IMR-90 (cell line): Measurements from ENCODE around the gene COMP. TPM values are rescaled to one million over a fixed set of nuclear protein-coding genes. Genes with fewer than 3 reads are reported as not detected.
A peak's percentile ranks its signal among the peaks of the same experiment; 100 is the strongest.

Experiments used
- ATAC-seq: fragments of 200-7000 bp; cut with Tn5 transposase; 2 replicates; pipeline ENCODE4 v1.9.1; 2020; ENCODE audit warnings: low read depth, mild to moderate bottlenecking, moderate library complexity
- BruUV-seq: library from RNA; stranded (reverse); fragments of 400-500 nt; replicated peaks from 2 replicates; lab custom pipeline; 2021; lab: Mats Ljungman, UMichigan
- CTCF ChIA-PET: fragments of 300-600 bp; formaldehyde crosslinking; extraction: SDS; loops from one replicate; lab custom pipeline; 2021; ENCODE audit warnings: antibody characterized with exemption; lab: Yijun Ruan, JAX
- POLR2A ChIA-PET: fragments of 300-600 bp; sonication (Branson Sonifier 250); formaldehyde crosslinking; loops from one replicate; lab custom pipeline; 2022; ENCODE audit warnings: antibody characterized with exemption; ENCODE audit not compliant: unreplicated experiment; lab: Charles Lee
- DNase-seq: peaks from one replicate; pipeline ENCODE4 v3.0.0; 2013
- H2AFZ ChIP-seq: replicated peaks from 2 replicates; pipeline ENCODE3; 2013; ENCODE audit warnings: low read length, mild to moderate bottlenecking; ENCODE audit not compliant: poor library complexity
- H2AK5ac ChIP-seq: 2 replicates; pipeline ENCODE4 v1.6.1; 2013; ENCODE audit warnings: low read depth, low read length, inconsistent platforms
- H2AK9ac ChIP-seq: replicated peaks from 2 replicates; pipeline ENCODE3; 2013; ENCODE audit warnings: mild to moderate bottlenecking, low read depth, low read length, moderate library complexity; ENCODE audit not compliant: poor library complexity
- H2BK120ac ChIP-seq: 2 replicates; pipeline ENCODE4 v1.6.1; 2013; ENCODE audit warnings: low read depth, low read length, inconsistent platforms
- H2BK15ac ChIP-seq: 3 replicates; pipeline ENCODE4 v1.6.1; 2013; ENCODE audit warnings: low read depth, low read length, inconsistent platforms
- H2BK20ac ChIP-seq: 2 replicates; pipeline ENCODE4 v1.6.1; 2013; ENCODE audit warnings: low read depth, mild to moderate bottlenecking, inconsistent platforms, low read length, moderate library complexity
- H2BK5ac ChIP-seq: 2 replicates; pipeline ENCODE4 v1.6.1; 2013; ENCODE audit warnings: mild to moderate bottlenecking, low read depth, low read length, inconsistent platforms; ENCODE audit not compliant: poor library complexity, severe bottlenecking
- H3K14ac ChIP-seq: replicated peaks from 2 replicates; pipeline ENCODE4 v1.6.1; 2013; ENCODE audit warnings: low read depth, low read length, inconsistent platforms
- H3K18ac ChIP-seq: 2 replicates; pipeline ENCODE4 v1.6.1; 2013; ENCODE audit warnings: low read depth, low read length, control low read depth
- H3K23ac ChIP-seq: 2 replicates; pipeline ENCODE4 v1.6.1; 2013; ENCODE audit warnings: low read depth, low read length, inconsistent platforms
- H3K27ac ChIP-seq: 2 replicates; pipeline ENCODE4 v1.5.1; 2013; ENCODE audit warnings: mild to moderate bottlenecking, control low read depth, low read length; ENCODE audit not compliant: insufficient read depth
- H3K27me3 ChIP-seq: 2 replicates; pipeline ENCODE4 v1.6.1; 2013; ENCODE audit warnings: low read length; ENCODE audit not compliant: control insufficient read depth, insufficient read depth
- H3K36me3 ChIP-seq: 2 replicates; pipeline ENCODE4 v1.6.1; 2013; ENCODE audit warnings: low read length, mixed read lengths; ENCODE audit not compliant: control insufficient read depth, insufficient read depth
- H3K4ac ChIP-seq: 2 replicates; pipeline ENCODE4 v1.6.1; 2013; ENCODE audit warnings: low read depth, low read length, inconsistent platforms
- H3K4me1 ChIP-seq: 2 replicates; pipeline ENCODE4 v1.6.1; 2013; ENCODE audit warnings: low read length, mixed read lengths; ENCODE audit not compliant: control insufficient read depth, insufficient read depth
- H3K4me2 ChIP-seq: 2 replicates; pipeline ENCODE4 v1.6.1; 2013; ENCODE audit warnings: low read depth, mild to moderate bottlenecking, control low read depth, low read length, moderate library complexity
- H3K4me3 ChIP-seq: 2 replicates; pipeline ENCODE4 v1.5.1; 2013; ENCODE audit warnings: low read depth, mild to moderate bottlenecking, control low read depth, low read length, moderate library complexity; ENCODE audit not compliant: insufficient read depth
- H3K56ac ChIP-seq: 2 replicates; pipeline ENCODE4 v1.6.1; 2013; ENCODE audit warnings: low read length, inconsistent platforms; ENCODE audit not compliant: insufficient read depth; ENCODE audit errors: extremely low read depth
- H3K79me1 ChIP-seq, 2 experiments: 2 replicates each; pipeline ENCODE4 v1.6.1; 2013; ENCODE audit warnings: low read length in 2 of 2, inconsistent platforms in 1 of 2, low read depth in 1 of 2
- H3K9ac ChIP-seq: 2 replicates; pipeline ENCODE4 v1.6.1; 2013; ENCODE audit warnings: low read depth, low read length, control low read depth
- H3K9me1 ChIP-seq: 2 replicates; pipeline ENCODE4 v1.6.1; 2013; ENCODE audit warnings: low read length, inconsistent platforms; ENCODE audit not compliant: insufficient read depth
- H3K9me3 ChIP-seq: 2 replicates; pipeline ENCODE4 v1.6.1; 2013; ENCODE audit warnings: low read length; ENCODE audit not compliant: control insufficient read depth, insufficient read depth
- H4K20me1 ChIP-seq: 2 replicates; pipeline ENCODE4 v1.6.1; 2013; ENCODE audit warnings: low read length, inconsistent platforms; ENCODE audit not compliant: insufficient read depth
- H4K5ac ChIP-seq: 2 replicates; pipeline ENCODE4 v1.6.1; 2013; ENCODE audit warnings: mild to moderate bottlenecking, low read depth, low read length, control low read depth
- H4K8ac ChIP-seq, 2 experiments: 2 replicates each; pipeline ENCODE4 v1.6.1; 2013; ENCODE audit warnings: low read depth in 2 of 2, low read length in 2 of 2, control low read depth in 1 of 2, inconsistent platforms in 1 of 2
- H4K91ac ChIP-seq: 2 replicates; pipeline ENCODE4 v1.6.1; 2013; ENCODE audit warnings: low read depth, low read length, inconsistent platforms; ENCODE audit not compliant: insufficient read depth
- CEBPB ChIP-seq: IDR thresholded peaks from 2 replicates; pipeline ENCODE4 v1.6.1; 2012; ENCODE audit warnings: low read depth, low read length, improper control_type of control experiment
- CHD1 ChIP-seq: IDR thresholded peaks from 2 replicates; pipeline ENCODE4 v1.6.1; 2012; ENCODE audit warnings: low read depth, low read length, improper control_type of control experiment
- FOS ChIP-seq: fragments of 150-350 bp; IDR thresholded peaks from 2 replicates; pipeline ENCODE4 v1.6.1; 2016; ENCODE audit warnings: low read depth, low read length
- MAFK ChIP-seq: IDR thresholded peaks from 2 replicates; pipeline ENCODE4 v1.6.1; 2012; ENCODE audit warnings: low read depth, low read length, improper control_type of control experiment
- MAZ ChIP-seq: IDR thresholded peaks from 2 replicates; pipeline ENCODE4 v1.6.1; 2012; ENCODE audit warnings: low read depth, mild to moderate bottlenecking, low read length, improper control_type of control experiment, moderate library complexity, borderline replicate concordance
- MXI1 ChIP-seq: IDR thresholded peaks from 2 replicates; pipeline ENCODE4 v1.6.1; 2012; ENCODE audit warnings: low read depth, mild to moderate bottlenecking, low read length, moderate library complexity, borderline replicate concordance
- RAD21 ChIP-seq: IDR thresholded peaks from 2 replicates; pipeline ENCODE4 v1.6.1; 2012; ENCODE audit warnings: low read length, improper control_type of control experiment
- RCOR1 ChIP-seq: IDR thresholded peaks from 2 replicates; pipeline ENCODE4 v1.6.1; 2012; ENCODE audit warnings: mild to moderate bottlenecking, low read length, improper control_type of control experiment; ENCODE audit not compliant: insufficient replicate concordance
- WGBS, 2 experiments: methylation state at CpG; one replicate each; pipeline versions ENCODE4 v1.1.5 to v1.1.7; 2013; ENCODE audit warnings: missing lambda C conversion rate in 2 of 2; ENCODE audit not compliant: insufficient read length in 1 of 2; ENCODE audit errors: extremely low coverage in 2 of 2; 5-methylcytosine and 5-hydroxymethylcytosine counted together
- dilution Hi-C: fragments of 300-500 bp; cut with HindIII; formaldehyde crosslinking; loops from one replicate; pipeline ENCODE4 v1.14.3; 2018; ENCODE audit warnings: low sequenced_read_pairs; ENCODE audit not compliant: unreplicated experiment
- in situ Hi-C: fragments of 300-500 bp; cut with MboI; formaldehyde crosslinking; loops from 3 replicates; pipeline ENCODE4 v1.14.3; 2019; ENCODE audit warnings: low sequenced_read_pairs, inconsistent platforms, mixed read lengths
- intact Hi-C: fragments of 100-400 bp; cut with micrococcal nuclease; formaldehyde crosslinking; loops from 2 replicates; pipeline ENCODE4 v1.10.0; 2022
- polyA plus RNA-seq, 3 experiments: library from polyadenylated mRNA; depleted of rRNA; stranded (reverse); fragments of >200 nt; gene quantifications; 2 replicates each; pipeline ENCODE4 v1.2.3, GENCODE V29; 2012; ENCODE audit warnings: low replicate concordance in 1 of 3
- total RNA-seq: library from RNA; depleted of rRNA; stranded (reverse); fragments of >200 nt; gene quantifications from 2 replicates; pipeline ENCODE4 v1.2.3, GENCODE V29; 2012
- TF ChIP-seq, protein P1 (sequence below): fragments of 150-350 bp; IDR thresholded peaks from 2 replicates; pipeline ENCODE4 v1.6.1; 2016; ENCODE audit warnings: low read depth, mild to moderate bottlenecking, low read length, moderate library complexity, borderline replicate concordance
- TF ChIP-seq, protein P2 (sequence below): fragments of 150-350 bp; IDR thresholded peaks from 2 replicates; pipeline ENCODE4 v1.6.1; 2017; ENCODE audit warnings: mild to moderate bottlenecking, antibody characterized with exemption, low read length, low read depth
- TF ChIP-seq, protein P3 (sequence below): conservative IDR thresholded peaks from 2 replicates; pipeline ENCODE4 v1.5.1; 2012; ENCODE audit warnings: mild to moderate bottlenecking, low read depth, low read length, improper control_type of control experiment

The COMP gene
- total and polyA plus RNA-seq, 2 of the 4 experiments (the other 2 are of a cell fraction), result under 0.01 to 0.43 TPM

DNA sequence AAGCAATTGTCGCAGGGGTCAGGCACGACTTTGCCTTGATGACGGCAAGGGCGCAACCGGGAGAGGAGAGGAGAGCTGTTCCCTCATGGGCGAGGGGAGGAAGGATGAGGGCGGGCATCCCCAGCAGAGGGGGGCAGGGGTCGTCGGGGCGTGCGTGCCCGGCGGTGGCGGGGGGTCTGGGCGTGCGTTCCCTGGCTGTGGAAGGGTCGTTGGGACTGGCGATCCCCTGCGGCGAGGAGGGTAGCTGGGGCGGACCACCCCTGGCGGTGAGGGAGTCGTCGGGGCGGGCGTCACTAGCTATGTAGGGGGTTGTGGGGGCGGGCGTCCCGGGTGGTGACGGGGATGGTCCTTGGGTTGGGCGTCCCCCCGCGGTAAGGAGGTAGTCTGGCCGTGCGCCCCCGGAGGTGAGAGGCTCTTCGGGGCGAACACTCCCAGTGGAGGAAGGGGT is 1.7 kb downstream of the COMP start:
- no peak overlapping the region for H2BK5ac ChIP-seq
- H3K4ac ChIP-seq, result no peak overlapping the region
- CTCF ChIA-PET, result no interaction called here
- no peak overlapping the region for H2AK9ac ChIP-seq
- H3K23ac ChIP-seq, result no peak overlapping the region
- peaks cover 2% of the 10 kb centered on the region; the same call in 1 of the 2 replicates for H3K9me1 ChIP-seq
- no peak overlapping the region for H2BK120ac ChIP-seq
- no peak overlapping the region for H2BK15ac ChIP-seq
- H4K8ac ChIP-seq, result no peak overlapping the region
- ATAC-seq, result no peak
- no peak overlapping the region for H4K91ac ChIP-seq
- no peaks in the 10 kb centered on the region for H3K36me3 ChIP-seq
- TF ChIP-seq CHD1, result no peak
- TF ChIP-seq MAZ, result no peak
- TF ChIP-seq CEBPB, result no peak
- TF ChIP-seq, protein P1, sequence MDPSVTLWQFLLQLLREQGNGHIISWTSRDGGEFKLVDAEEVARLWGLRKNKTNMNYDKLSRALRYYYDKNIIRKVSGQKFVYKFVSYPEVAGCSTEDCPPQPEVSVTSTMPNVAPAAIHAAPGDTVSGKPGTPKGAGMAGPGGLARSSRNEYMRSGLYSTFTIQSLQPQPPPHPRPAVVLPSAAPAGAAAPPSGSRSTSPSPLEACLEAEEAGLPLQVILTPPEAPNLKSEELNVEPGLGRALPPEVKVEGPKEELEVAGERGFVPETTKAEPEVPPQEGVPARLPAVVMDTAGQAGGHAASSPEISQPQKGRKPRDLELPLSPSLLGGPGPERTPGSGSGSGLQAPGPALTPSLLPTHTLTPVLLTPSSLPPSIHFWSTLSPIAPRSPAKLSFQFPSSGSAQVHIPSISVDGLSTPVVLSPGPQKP, result no peak
- TF ChIP-seq MAFK, result no peak
- no peak for TF ChIP-seq RCOR1
- TF ChIP-seq, protein P2, sequence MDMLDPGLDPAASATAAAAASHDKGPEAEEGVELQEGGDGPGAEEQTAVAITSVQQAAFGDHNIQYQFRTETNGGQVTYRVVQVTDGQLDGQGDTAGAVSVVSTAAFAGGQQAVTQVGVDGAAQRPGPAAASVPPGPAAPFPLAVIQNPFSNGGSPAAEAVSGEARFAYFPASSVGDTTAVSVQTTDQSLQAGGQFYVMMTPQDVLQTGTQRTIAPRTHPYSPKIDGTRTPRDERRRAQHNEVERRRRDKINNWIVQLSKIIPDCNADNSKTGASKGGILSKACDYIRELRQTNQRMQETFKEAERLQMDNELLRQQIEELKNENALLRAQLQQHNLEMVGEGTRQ, result no peak
- TF ChIP-seq, protein P3, sequence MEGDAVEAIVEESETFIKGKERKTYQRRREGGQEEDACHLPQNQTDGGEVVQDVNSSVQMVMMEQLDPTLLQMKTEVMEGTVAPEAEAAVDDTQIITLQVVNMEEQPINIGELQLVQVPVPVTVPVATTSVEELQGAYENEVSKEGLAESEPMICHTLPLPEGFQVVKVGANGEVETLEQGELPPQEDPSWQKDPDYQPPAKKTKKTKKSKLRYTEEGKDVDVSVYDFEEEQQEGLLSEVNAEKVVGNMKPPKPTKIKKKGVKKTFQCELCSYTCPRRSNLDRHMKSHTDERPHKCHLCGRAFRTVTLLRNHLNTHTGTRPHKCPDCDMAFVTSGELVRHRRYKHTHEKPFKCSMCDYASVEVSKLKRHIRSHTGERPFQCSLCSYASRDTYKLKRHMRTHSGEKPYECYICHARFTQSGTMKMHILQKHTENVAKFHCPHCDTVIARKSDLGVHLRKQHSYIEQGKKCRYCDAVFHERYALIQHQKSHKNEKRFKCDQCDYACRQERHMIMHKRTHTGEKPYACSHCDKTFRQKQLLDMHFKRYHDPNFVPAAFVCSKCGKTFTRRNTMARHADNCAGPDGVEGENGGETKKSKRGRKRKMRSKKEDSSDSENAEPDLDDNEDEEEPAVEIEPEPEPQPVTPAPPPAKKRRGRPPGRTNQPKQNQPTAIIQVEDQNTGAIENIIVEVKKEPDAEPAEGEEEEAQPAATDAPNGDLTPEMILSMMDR, result no peak
- TF ChIP-seq MXI1, result no peak
- no peak for TF ChIP-seq FOS
- no peak for TF ChIP-seq RAD21
- H3K27ac ChIP-seq, result no peak overlapping the region
- no peak overlapping the region for H3K9ac ChIP-seq
- H3K9me3 ChIP-seq, result peaks cover 4% of the 10 kb centered on the region
- 0% methylated on average over 1 of the region's 38 CpGs; no CpG with 5 or more reads in 1 of the 2 experiments for WGBS, 2 experiments
- in situ Hi-C loops, result no loop called here
- POLR2A ChIA-PET, result no interaction called here
- no peak overlapping the region for H2BK20ac ChIP-seq
- H3K56ac ChIP-seq, result no peak overlapping the region
- H3K4me1 ChIP-seq, result peaks cover 2% of the 10 kb centered on the region; the same call in 1 of the 2 replicates
- dilution Hi-C loops, result no loop called here
- no peak overlapping the region for H2AK5ac ChIP-seq
- intact Hi-C loops, result no loop called here
- H3K14ac ChIP-seq, result no peak overlapping the region
- H3K4me3 ChIP-seq, result no peak overlapping the region
- peaks cover 11% of the 10 kb centered on the region; the same call in 1 of the 2 replicates for H4K20me1 ChIP-seq
- H3K4me2 ChIP-seq, result no peak overlapping the region; the same call in 1 of the 2 replicates
- DNase-seq, result no peak
- H3K27me3 ChIP-seq, result peaks cover 77% of the 10 kb centered on the region
- H3K18ac ChIP-seq, result no peak overlapping the region
- H4K5ac ChIP-seq, result no peak overlapping the region
- H3K79me1 ChIP-seq, result no peaks in the 10 kb centered on the region
- peak overlapping the region; percentile 32 for H2AFZ ChIP-seq
- BruUV-seq, result no TSS peak
